ENCODE results near the gene CCDC57.
"Not testable (repeated sequence)": the region's sequence is repeated elsewhere in the genome, so short reads cannot be mapped to it uniquely, and the experiment has no call there.

CCDC57 gene

GRCh38 chr17:82152556-82153294 lies 59.9 kb downstream of the CCDC57 start:
- no peak for DNase-seq (ENCODE audit: low spot score)

GRCh38 chr17:82152114-82152513 lies 60.5 kb downstream of the CCDC57 start:
- DNase-seq (ENCODE audit: low spot score) = no peak

GRCh38 chr17:82151106-82151957 lies 61.3 kb downstream of the CCDC57 start:
- no peak for DNase-seq (ENCODE audit: low spot score)

- DNase-seq (ENCODE audit: low spot score) = no peak
Measured at GRCh38 chr17:82149401-82150099, 63.1 kb downstream of the CCDC57 start.

- no peak for DNase-seq (ENCODE audit: low spot score)
Measured at GRCh38 chr17:82148997-82149396, 63.6 kb downstream of the CCDC57 start.

- no peak for DNase-seq (ENCODE audit: low spot score)
Measured at GRCh38 chr17:82148011-82148410, 64.6 kb downstream of the CCDC57 start.

- DNase-seq (ENCODE audit: low spot score) = no peak
Measured at GRCh38 chr17:82146663-82147654, 65.7 kb downstream of the CCDC57 start.

- DNase-seq (ENCODE audit: low spot score) = no peak
Measured at GRCh38 chr17:82145550-82146155, 67.0 kb downstream of the CCDC57 start.

GRCh38 chr17:82143333-82143732 lies 69.3 kb downstream of the CCDC57 start:
- no peak for DNase-seq (ENCODE audit: low spot score)

- not testable (repeated sequence) for DNase-seq (ENCODE audit: low spot score)
Measured at GRCh38 chr17:82139961-82140360, 72.7 kb downstream of the CCDC57 start.

GRCh38 chr17:82138511-82138992 lies 74.1 kb downstream of the CCDC57 start:
- no peak for DNase-seq (ENCODE audit: low spot score)

- no peak for DNase-seq (ENCODE audit: low spot score)
Measured at GRCh38 chr17:82134101-82134500, 78.5 kb downstream of the CCDC57 start.

- DNase-seq (ENCODE audit: low spot score) = not testable (repeated sequence)
Measured at GRCh38 chr17:82133166-82133953, 79.3 kb downstream of the CCDC57 start.

GRCh38 chr17:82129095-82129494 lies 83.5 kb downstream of the CCDC57 start:
- DNase-seq (ENCODE audit: low spot score) = no peak

GRCh38 chr17:82128287-82128686 lies 84.4 kb downstream of the CCDC57 start:
- no peak for DNase-seq (ENCODE audit: low spot score)

- no peak for DNase-seq (ENCODE audit: low spot score)
Measured at GRCh38 chr17:82127704-82128103, 84.9 kb downstream of the CCDC57 start.

- DNase-seq (ENCODE audit: low spot score) = no peak
Measured at GRCh38 chr17:82127315-82127595, 85.4 kb downstream of the CCDC57 start.

GRCh38 chr17:82126556-82127314 lies 85.9 kb downstream of the CCDC57 start:
- no peak for DNase-seq (ENCODE audit: low spot score)

- DNase-seq (ENCODE audit: low spot score) = no peak
Measured at GRCh38 chr17:82124101-82124500, 88.5 kb downstream of the CCDC57 start.
